Mammary epithelial cell (primary cell): ENCODE data around the gene POC5.

ENCODE experiments used
- CTCF ChIP-seq, 2 donors: IDR thresholded peaks in 1 of 2; conservative IDR thresholded peaks in 1 of 2; 2 replicates each; pipeline ENCODE4 v1.5.1; 2011 to 2012; ENCODE audit warnings: inconsistent platforms in 2 of 2, low read length in 2 of 2, mild to moderate bottlenecking in 2 of 2, control low read depth in 1 of 2, low read depth in 1 of 2; ENCODE audit not compliant: insufficient read depth in 1 of 2; ENCODE audit errors: extremely low read depth in 1 of 2
- EZH2 ChIP-seq: IDR thresholded peaks from 2 replicates; pipeline ENCODE4 v1.6.1; 2012; ENCODE audit warnings: low read length, inconsistent platforms, borderline replicate concordance

- TF ChIP-seq EZH2 (no peak), CTCF (conservative IDR thresholded peaks at IDR 0.05 in 1 of 2, IDR thresholded peaks at IDR 0.05 in 1 of 2; ENCODE audit: extremely low read depth in 1 of 2, insufficient read depth in 1 of 2, low read depth in 1 of 2, low read length in 2 of 2) (no peak)
Measured at GRCh38 chr5:75744355-75744754, 27.1 kb upstream of the POC5 start.
